ENCODE data around the gene GAPDHS. TPM values are rescaled to one million over a fixed set of nuclear protein-coding genes. Genes with fewer than 3 reads are reported as not detected.

The GAPDHS gene
- total and polyA plus RNA-seq, 2 experiments from 2014 or later = not detected

- Histone ChIP-seq H3K27ac (peak within 1 kb of the TSS; percentile 33), H3K27me3 (replicated peaks; ENCODE audit: insufficient read depth) (no peaks in the 10 kb centered on the region), H3K4me1 (ENCODE audit: insufficient read depth) (peaks cover 8% of the 10 kb centered on the region), H3K79me2 (ENCODE audit: insufficient read depth) (no peaks in the 10 kb centered on the region), H3K9ac (no peak within 1 kb of the TSS), H3K4me2 (ENCODE audit: unreplicated experiment) (no peak within 1 kb of the TSS), H3K9me2 (ENCODE audit: insufficient read depth) (no peaks in the 10 kb centered on the region), H2AFZ (no peak within 1 kb of the TSS), H3K4me3 (no peak within 1 kb of the TSS), H3K36me3 (ENCODE audit: low read depth) (no peaks in the 10 kb centered on the region), H3K9me3 (ENCODE audit: low read depth) (no peaks in the 10 kb centered on the region), H3F3A (ENCODE audit: insufficient read depth) (no peaks in the 10 kb centered on the region; the same call in 1 of the 2 replicates), H4K20me1 (ENCODE audit: insufficient read depth) (no peaks in the 10 kb centered on the region)
- TF ChIP-seq EZH2phosphoT487 (IDR thresholded peaks at IDR 0.05; ENCODE audit: insufficient read depth, low read depth) = no peak
- DNase-seq = peak; percentile 94
- in situ Hi-C loops (cut with MboI) = no loop called here
- WGBS, 2 experiments (ENCODE audit: low coverage in 1 of 2, low lambda C conversion rate in 2 of 2, missing lambda C conversion rate in 2 of 2) = 53 to 58% methylated on average over 11 of the region's 11 CpGs
Measured at GRCh38 chr19:35528218-35529038, 4.8 kb upstream of the GAPDHS start, which contains the start of gene SBSN. TSS of gene SBSN (minus strand) at chr19:35528311. CDS start at chr19:35528281, 30 bp downstream.

GRCh38 chr19:35529241-35530218 lies 3.7 kb upstream of the GAPDHS start:
- H3K4me1 ChIP-seq (ENCODE audit: insufficient read depth) = peaks cover 8% of the 10 kb centered on the region
- H3K27me3 ChIP-seq (replicated peaks; ENCODE audit: insufficient read depth) = no peaks in the 10 kb centered on the region
- H3K9ac ChIP-seq = no peak overlapping the region
- no peaks in the 10 kb centered on the region for H3K36me3 ChIP-seq (ENCODE audit: low read depth)
- H2AFZ ChIP-seq = no peak overlapping the region
- TF ChIP-seq EZH2 (IDR thresholded peaks at IDR 0.05; ENCODE audit: insufficient read depth, poor library complexity, severe bottlenecking) (no peak), EZH2phosphoT487 (IDR thresholded peaks at IDR 0.05; ENCODE audit: insufficient read depth, low read depth) (no peak)
- no peak overlapping the region for H3K4me3 ChIP-seq
- H3K4me2 ChIP-seq (ENCODE audit: unreplicated experiment) = no peak overlapping the region
- DNase-seq = no peak
- H3K9me3 ChIP-seq (ENCODE audit: low read depth) = no peaks in the 10 kb centered on the region
- 58 to 60% methylated on average over 18 to 19 of the region's 19 CpGs for WGBS, 2 experiments (ENCODE audit: low coverage in 1 of 2, low lambda C conversion rate in 2 of 2, missing lambda C conversion rate in 2 of 2)
- in situ Hi-C loops (cut with MboI) = no loop called here
- no peak overlapping the region for H3K27ac ChIP-seq
- H3K9me2 ChIP-seq (ENCODE audit: insufficient read depth) = no peaks in the 10 kb centered on the region
- H4K20me1 ChIP-seq (ENCODE audit: insufficient read depth) = no peaks in the 10 kb centered on the region
- no peaks in the 10 kb centered on the region for H3K79me2 ChIP-seq (ENCODE audit: insufficient read depth)
- H3F3A ChIP-seq (ENCODE audit: insufficient read depth) = no peaks in the 10 kb centered on the region; the same call in 1 of the 2 replicates

GRCh38 chr19:35531291-35531690 lies 2.0 kb upstream of the GAPDHS start:
- H3K4me1 ChIP-seq (ENCODE audit: insufficient read depth) = peaks cover 8% of the 10 kb centered on the region
- no peak overlapping the region for H3K4me3 ChIP-seq
- H3K9me2 ChIP-seq (ENCODE audit: insufficient read depth) = no peaks in the 10 kb centered on the region
- no peaks in the 10 kb centered on the region for H3K27me3 ChIP-seq (replicated peaks; ENCODE audit: insufficient read depth)
- H3K9ac ChIP-seq = no peak overlapping the region
- H3F3A ChIP-seq (ENCODE audit: insufficient read depth) = no peaks in the 10 kb centered on the region; the same call in 1 of the 2 replicates
- H3K79me2 ChIP-seq (ENCODE audit: insufficient read depth) = no peaks in the 10 kb centered on the region
- no peaks in the 10 kb centered on the region for H3K9me3 ChIP-seq (ENCODE audit: low read depth)
- H3K27ac ChIP-seq = no peak overlapping the region
- no peak for DNase-seq
- TF ChIP-seq EZH2 (IDR thresholded peaks at IDR 0.05; ENCODE audit: insufficient read depth, poor library complexity, severe bottlenecking) (no peak), EZH2phosphoT487 (IDR thresholded peaks at IDR 0.05; ENCODE audit: insufficient read depth, low read depth) (no peak)
- no peak overlapping the region for H2AFZ ChIP-seq
- H4K20me1 ChIP-seq (ENCODE audit: insufficient read depth) = no peaks in the 10 kb centered on the region
- no peaks in the 10 kb centered on the region for H3K36me3 ChIP-seq (ENCODE audit: low read depth)
- WGBS, 2 experiments (ENCODE audit: low coverage in 1 of 2, low lambda C conversion rate in 2 of 2, missing lambda C conversion rate in 2 of 2) = 38 to 46% methylated on average over 6 of the region's 6 CpGs
- in situ Hi-C loops (cut with MboI) = no loop called here
- H3K4me2 ChIP-seq (ENCODE audit: unreplicated experiment) = no peak overlapping the region

GRCh38 chr19:35533822-35534392 lies 651 bp downstream of the GAPDHS start:
- Histone ChIP-seq H3K79me2 (ENCODE audit: insufficient read depth) (no peaks in the 10 kb centered on the region), H3K27ac (no peak overlapping the region), H3K4me2 (ENCODE audit: unreplicated experiment) (peak overlapping the region; percentile 48), H3K36me3 (ENCODE audit: low read depth) (no peaks in the 10 kb centered on the region), H3F3A (ENCODE audit: insufficient read depth) (no peaks in the 10 kb centered on the region), H3K4me1 (ENCODE audit: insufficient read depth) (no peaks in the 10 kb centered on the region), H3K9ac (no peak overlapping the region), H2AFZ (0 out of 2 replicates have a peak overlapping the region, but pooled peaks have one; percentile 29), H4K20me1 (ENCODE audit: insufficient read depth) (no peaks in the 10 kb centered on the region), H3K9me3 (ENCODE audit: low read depth) (no peaks in the 10 kb centered on the region), H3K9me2 (ENCODE audit: insufficient read depth) (no peaks in the 10 kb centered on the region), H3K27me3 (replicated peaks; ENCODE audit: insufficient read depth) (no peaks in the 10 kb centered on the region), H3K4me3 (0 out of 2 replicates have a peak overlapping the region, but pooled peaks have one; percentile 22)
- in situ Hi-C loops (cut with MboI) = no loop called here
- no peak for TF ChIP-seq EZH2phosphoT487 (IDR thresholded peaks at IDR 0.05; ENCODE audit: insufficient read depth, low read depth)
- TF ChIP-seq EZH2 (IDR thresholded peaks at IDR 0.05; ENCODE audit: insufficient read depth, poor library complexity, severe bottlenecking) = no peak
- DNase-seq = peak; percentile 48
- 10 to 11% methylated on average over 29 to 30 of the region's 30 CpGs for WGBS, 2 experiments (ENCODE audit: low coverage in 1 of 2, low lambda C conversion rate in 2 of 2, missing lambda C conversion rate in 2 of 2)

Data from GM23248 (cell line).